NB4 (cell line): ENCODE measurements around the gene SMARCA2.

ENCODE experiments used
- CTCF ChIP-seq: IDR thresholded peaks from one replicate; pipeline ENCODE4 v1.5.1; 2012; ENCODE audit warnings: low read depth, low read length
- POLR2A ChIP-seq: IDR thresholded peaks from 2 replicates; pipeline ENCODE4 v1.6.1; 2011; ENCODE audit warnings: mild to moderate bottlenecking; ENCODE audit not compliant: insufficient read length; ENCODE audit errors: extremely low read depth

DNA sequence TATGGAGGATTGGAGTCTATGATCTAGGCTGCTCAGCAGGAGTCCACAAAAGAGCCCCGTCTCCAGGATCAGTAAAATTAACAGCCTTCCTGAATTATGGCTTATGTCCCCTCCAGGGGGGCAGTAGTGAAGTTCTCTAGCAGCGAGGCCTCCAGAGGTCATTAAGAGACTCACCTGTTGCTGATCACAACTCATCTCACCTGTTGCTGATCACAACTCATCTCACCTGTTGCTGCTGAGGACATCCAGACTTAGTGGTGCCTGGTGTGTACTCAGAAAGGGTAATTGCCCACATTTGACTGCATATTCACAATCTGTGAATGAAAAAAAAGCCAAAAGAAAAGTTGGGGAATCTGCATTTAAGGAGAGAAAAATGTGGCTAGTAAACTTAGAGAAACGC, 129.5 kb downstream of the SMARCA2 start:
- TF ChIP-seq CTCF (no peak), POLR2A (no peak)
